ENCODE data around the gene FDPS. TPM values are rescaled to one million over a fixed set of nuclear protein-coding genes. Genes with fewer than 3 reads are reported as not detected.

Gene FDPS
- total and polyA plus RNA-seq, 2 donors (not counting 1 experiment from before 2014, with no cell fraction given) = 88.3 to 128 TPM

- Histone ChIP-seq H3K4me2 (replicated peaks; ENCODE audit: low read depth, low read length, poor library complexity, severe bottlenecking) (no peak overlapping the region), H3K27ac (ENCODE audit: low read length in 2 of 2) (no peak overlapping the region), H2AFZ (ENCODE audit: insufficient read depth, low read depth, low read length, poor library complexity, severe bottlenecking) (no peak overlapping the region), H3K9ac (ENCODE audit: low read length) (no peak overlapping the region), H3K79me2 (ENCODE audit: control insufficient read depth, insufficient read depth, low read length) (peaks cover 19% of the 10 kb centered on the region), H3K9me3 (ENCODE audit: control extremely low read depth in 1 of 3, control insufficient read depth in 2 of 3, insufficient read depth in 1 of 3, low read length in 2 of 3) (no peaks in the 10 kb centered on the region), H3K27me3 (replicated peaks in 1 of 4; ENCODE audit: control extremely low read depth in 1 of 4, control insufficient read depth in 3 of 4, insufficient read depth in 4 of 4, low read length in 3 of 4) (no peaks in the 10 kb centered on the region), H3K36me3 (replicated peaks in 1 of 2; ENCODE audit: control extremely low read depth in 1 of 2, control insufficient read depth in 1 of 2, extremely low read depth in 1 of 2, insufficient read depth in 2 of 2, low read length in 1 of 2) (peaks cover 2 to 42% of the 10 kb centered on the region in 2 experiments), H3K4me1 (ENCODE audit: control insufficient read depth in 2 of 2, insufficient read depth in 2 of 2, low read length in 2 of 2) (peaks cover 19 to 32% of the 10 kb centered on the region in 2 donors), H3K4me3 (ENCODE audit: control extremely low read depth in 1 of 5, extremely low read depth in 1 of 5, insufficient read depth in 1 of 5, low read depth in 2 of 5, low read length in 4 of 5) (no peak overlapping the region), H4K20me1 (ENCODE audit: control insufficient read depth, insufficient read depth, low read length, poor library complexity, severe bottlenecking) (peaks cover 14% of the 10 kb centered on the region)
- Mint-ChIP-seq H3K4me3 (peak overlapping the region; percentile 44), H3K9me3 (ENCODE audit: insufficient read depth) (no peaks in the 10 kb centered on the region), H3K4me1 (peaks cover 42% of the 10 kb centered on the region), H3K27me3 (no peaks in the 10 kb centered on the region), H3K27ac (peak overlapping the region; percentile 20)
- 98% methylated on average over 4 of the region's 5 CpGs for WGBS (ENCODE audit: insufficient coverage)
- POLR2A ChIA-PET = interaction anchor here (0.5 to 2.3 kb wide), 4 partner anchors 12 to 325 kb away, joined by 3 to 18 read pairs (median 4); partner anchors contain the start of gene CLK2
- intact Hi-C loops (cut with micrococcal nuclease) = loop anchor here (5.0 kb wide), 1 partner anchor 302 kb away; the partner anchor contains the start of gene ASH1L
- CTCF ChIA-PET = interaction anchor here (1.1 to 4.3 kb wide), 5 partner anchors 10 to 67 kb away, joined by 3 to 71 read pairs (median 5); no protein-coding TSS in a partner anchor
- TF ChIP-seq, protein P1, sequence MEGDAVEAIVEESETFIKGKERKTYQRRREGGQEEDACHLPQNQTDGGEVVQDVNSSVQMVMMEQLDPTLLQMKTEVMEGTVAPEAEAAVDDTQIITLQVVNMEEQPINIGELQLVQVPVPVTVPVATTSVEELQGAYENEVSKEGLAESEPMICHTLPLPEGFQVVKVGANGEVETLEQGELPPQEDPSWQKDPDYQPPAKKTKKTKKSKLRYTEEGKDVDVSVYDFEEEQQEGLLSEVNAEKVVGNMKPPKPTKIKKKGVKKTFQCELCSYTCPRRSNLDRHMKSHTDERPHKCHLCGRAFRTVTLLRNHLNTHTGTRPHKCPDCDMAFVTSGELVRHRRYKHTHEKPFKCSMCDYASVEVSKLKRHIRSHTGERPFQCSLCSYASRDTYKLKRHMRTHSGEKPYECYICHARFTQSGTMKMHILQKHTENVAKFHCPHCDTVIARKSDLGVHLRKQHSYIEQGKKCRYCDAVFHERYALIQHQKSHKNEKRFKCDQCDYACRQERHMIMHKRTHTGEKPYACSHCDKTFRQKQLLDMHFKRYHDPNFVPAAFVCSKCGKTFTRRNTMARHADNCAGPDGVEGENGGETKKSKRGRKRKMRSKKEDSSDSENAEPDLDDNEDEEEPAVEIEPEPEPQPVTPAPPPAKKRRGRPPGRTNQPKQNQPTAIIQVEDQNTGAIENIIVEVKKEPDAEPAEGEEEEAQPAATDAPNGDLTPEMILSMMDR (IDR thresholded peaks at IDR 0.05) = no peak
- no peak for TF ChIP-seq EZH2 (IDR thresholded peaks at IDR 0.05; ENCODE audit: borderline replicate concordance, insufficient read depth, low read depth, low read length, poor library complexity, severe bottlenecking)
- DNase-seq = no peak
- no peak for ATAC-seq (ENCODE audit: low read depth)
Measured at GRCh38 chr1:155260276-155260675, 48.4 kb upstream of the FDPS start.

- peak overlapping the region; percentile 87 for H3K4me2 ChIP-seq (replicated peaks; ENCODE audit: low read depth, low read length, poor library complexity, severe bottlenecking)
- peak overlapping the region; percentile 79 for H2AFZ ChIP-seq (ENCODE audit: insufficient read depth, low read depth, low read length, poor library complexity, severe bottlenecking)
- H3K9ac ChIP-seq (ENCODE audit: low read length) = peak overlapping the region; percentile 84
- no peaks in the 10 kb centered on the region for H3K9me3 ChIP-seq (ENCODE audit: control extremely low read depth in 1 of 3, control insufficient read depth in 2 of 3, insufficient read depth in 1 of 3, low read length in 2 of 3)
- TF ChIP-seq, protein P1 (IDR thresholded peaks at IDR 0.05) = no peak
- TF ChIP-seq EZH2 (IDR thresholded peaks at IDR 0.05; ENCODE audit: borderline replicate concordance, insufficient read depth, low read depth, low read length, poor library complexity, severe bottlenecking) = no peak
- intact Hi-C loops (cut with micrococcal nuclease) = loop anchor here (5.0 kb wide), 1 partner anchor 301 kb away; the partner anchor contains the start of gene ASH1L
- ATAC-seq (ENCODE audit: low read depth) = peak; percentile 2
- Mint-ChIP-seq H3K4me1 (peaks cover 34% of the 10 kb centered on the region), H3K9me3 (ENCODE audit: insufficient read depth) (no peaks in the 10 kb centered on the region), H3K27ac (peak overlapping the region; percentile 91), H3K27me3 (no peaks in the 10 kb centered on the region), H3K4me3 (peak overlapping the region; percentile 89)
- ChIA-PET CTCF (interaction anchor here (1.0 to 4.3 kb wide), 9 partner anchors 11 to 68 kb away, joined by 3 to 71 read pairs (median 4); partner anchors contain the start of genes CLK2, FDPS, RUSC1 and THBS3), POLR2A (interaction anchor here (0.6 to 2.3 kb wide), 6 partner anchors 9 to 596 kb away, joined by 4 to 18 read pairs (median 6); partner anchors contain the start of genes CLK2 and GON4L)
- H4K20me1 ChIP-seq (ENCODE audit: control insufficient read depth, insufficient read depth, low read length, poor library complexity, severe bottlenecking) = peaks cover 14% of the 10 kb centered on the region
- peaks cover 19% of the 10 kb centered on the region for H3K79me2 ChIP-seq (ENCODE audit: control insufficient read depth, insufficient read depth, low read length)
- DNase-seq = no peak
- peaks cover 14 to 25% of the 10 kb centered on the region in 2 donors for H3K4me1 ChIP-seq (ENCODE audit: control insufficient read depth in 2 of 2, insufficient read depth in 2 of 2, low read length in 2 of 2)
- no peaks in the 10 kb centered on the region for H3K27me3 ChIP-seq (replicated peaks in 1 of 4; ENCODE audit: control extremely low read depth in 1 of 4, control insufficient read depth in 3 of 4, insufficient read depth in 4 of 4, low read length in 3 of 4)
- 0% methylated on average over 9 of the region's 9 CpGs for WGBS (ENCODE audit: insufficient coverage)
- peak overlapping the region; percentile 62 to 96 (median 86) for H3K4me3 ChIP-seq (ENCODE audit: control extremely low read depth in 1 of 5, extremely low read depth in 1 of 5, insufficient read depth in 1 of 5, low read depth in 2 of 5, low read length in 4 of 5)
- H3K27ac ChIP-seq (ENCODE audit: low read length in 2 of 2) = peak overlapping the region; percentile 50 to 73
- peaks cover 2 to 50% of the 10 kb centered on the region in 2 experiments for H3K36me3 ChIP-seq (replicated peaks in 1 of 2; ENCODE audit: control extremely low read depth in 1 of 2, control insufficient read depth in 1 of 2, extremely low read depth in 1 of 2, insufficient read depth in 2 of 2, low read length in 1 of 2)
Measured at GRCh38 chr1:155261493-155261851, 47.2 kb upstream of the FDPS start.
